Sigmoid colon (tissue), 7 donors: Measurements from ENCODE around the gene KRTAP1-3. TPM values are rescaled to one million over a fixed set of nuclear protein-coding genes. Genes with fewer than 3 reads are reported as not detected.

Source experiments
- DNase-seq: peaks from one replicate; pipeline ENCODE4 v3.0.0-alpha.2; 2019
- H3K27ac ChIP-seq, 4 donors: fragments of 200-600 bp; sonication (generic); one replicate each; pipeline ENCODE4 v1.5.1; 2016 to 2019; ENCODE audit warnings: mild to moderate bottlenecking in 1 of 4
- H3K27me3 ChIP-seq, 3 donors: fragments of 200-600 bp; sonication (generic); one replicate each; pipeline ENCODE4 v1.5.1; 2019; ENCODE audit warnings: mild to moderate bottlenecking in 1 of 3
- H3K36me3 ChIP-seq, 4 donors: fragments of 200-600 bp; sonication (generic); one replicate each; pipeline ENCODE4 v1.5.1; 2016 to 2019
- H3K4me1 ChIP-seq, 4 donors: fragments of 200-600 bp; sonication (generic); one replicate each; pipeline ENCODE4 v1.5.1; 2017 to 2019
- H3K4me3 ChIP-seq, 4 donors: fragments of 200-600 bp; sonication (generic); one replicate each; pipeline ENCODE4 v1.5.1; 2017 to 2019; ENCODE audit warnings: mild to moderate bottlenecking in 2 of 4, moderate library complexity in 1 of 4
- H3K9me3 ChIP-seq, 4 donors: fragments of 200-600 bp in 3 of 4; sonication (generic) in 3 of 4; one replicate each; pipeline versions ENCODE4 v1.5.1 to v1.6.1; 2013 to 2019
- EP300 ChIP-seq, 4 donors: sonication (generic); formaldehyde crosslinking; IDR thresholded peaks; one replicate each; pipeline ENCODE4 v1.6.1; 2017; ENCODE audit warnings: antibody characterized with exemption in 4 of 4
- POLR2A ChIP-seq, 2 donors: fragments of 450-650 bp; IDR thresholded peaks; one replicate each; pipeline ENCODE4 v1.6.1; 2016; ENCODE audit warnings: antibody characterized with exemption in 2 of 2, mild to moderate bottlenecking in 2 of 2, moderate library complexity in 2 of 2
- POLR2AphosphoS5 ChIP-seq, 4 donors: sonication (generic); formaldehyde crosslinking; IDR thresholded peaks; one replicate each; pipeline ENCODE4 v1.6.1; 2017; ENCODE audit warnings: antibody characterized with exemption in 4 of 4
- WGBS, 2 donors: extraction: QIAGEN DNeasy Blood & Tissue Kit; methylation state at CpG; one replicate each; pipeline ENCODE4 v1.1.7; 2013; 5-methylcytosine and 5-hydroxymethylcytosine counted together
- intact Hi-C: fragments of 100-400 bp; cut with DNase I; formaldehyde crosslinking; loops from one replicate; pipeline ENCODE4 v1.15.1; 2023
- polyA plus RNA-seq, 3 donors: library from polyadenylated mRNA; stranded (reverse); fragments of 200-250 nt; gene quantifications; one replicate each; pipeline ENCODE4 v1.2.3, GENCODE V29; 2013
- small RNA-seq, 3 donors: library from RNA; depleted of rRNA; stranded (forward); fragments of <200 nt; gene quantifications; one replicate each; pipeline ENCODE3, GENCODE V24; 2016
- total RNA-seq, 4 donors: library from RNA; depleted of rRNA; stranded (reverse); fragments of >200 nt; gene quantifications; one replicate each; pipeline ENCODE4 v1.1.0, GENCODE V29; 2016
- TF ChIP-seq, protein P1 (sequence below), 4 experiments: fragments of 450-650 bp in 3 of 4; fragments of 200-600 bp in 1 of 4; IDR thresholded peaks; one replicate each; pipeline ENCODE4 v1.5.1; 2016 to 2019; ENCODE audit warnings: antibody characterized with exemption in 4 of 4, mild to moderate bottlenecking in 3 of 4, moderate library complexity in 2 of 4
- donor health status: healthy with polysubstance abuse.
- donor health status: Bipolar disorder and iron deficiency.
- donor health status: healthy.

KRTAP1-3 gene
- total and polyA plus RNA-seq, 7 donors = not detected

DNA sequence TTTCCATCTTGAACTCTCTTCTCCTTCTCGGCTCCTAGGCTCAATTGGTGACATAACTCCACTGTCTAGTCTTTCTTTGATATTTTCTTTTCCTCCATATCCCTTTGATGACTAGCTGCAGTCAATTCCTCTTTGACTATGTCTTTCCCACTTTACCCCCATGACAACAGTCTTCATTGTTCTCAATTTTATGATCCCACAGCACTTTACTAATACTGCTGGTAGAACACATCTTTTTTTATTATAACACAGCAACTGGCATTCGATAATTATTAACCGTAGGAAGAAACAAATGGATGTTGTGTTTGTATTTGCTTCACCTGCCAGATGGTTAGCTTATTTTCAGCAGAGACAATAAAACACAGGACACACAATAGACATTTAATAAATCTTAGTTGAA is 42.0 kb downstream of the KRTAP1-3 start:
- Histone ChIP-seq H3K27me3 (no peaks in the 10 kb centered on the region), H3K4me1 (no peaks in the 10 kb centered on the region), H3K27ac (no peak overlapping the region), H3K9me3 (no peaks in the 10 kb centered on the region), H3K36me3 (no peaks in the 10 kb centered on the region), H3K4me3 (no peak overlapping the region)
- DNase-seq = no peak
- TF ChIP-seq, protein P1, sequence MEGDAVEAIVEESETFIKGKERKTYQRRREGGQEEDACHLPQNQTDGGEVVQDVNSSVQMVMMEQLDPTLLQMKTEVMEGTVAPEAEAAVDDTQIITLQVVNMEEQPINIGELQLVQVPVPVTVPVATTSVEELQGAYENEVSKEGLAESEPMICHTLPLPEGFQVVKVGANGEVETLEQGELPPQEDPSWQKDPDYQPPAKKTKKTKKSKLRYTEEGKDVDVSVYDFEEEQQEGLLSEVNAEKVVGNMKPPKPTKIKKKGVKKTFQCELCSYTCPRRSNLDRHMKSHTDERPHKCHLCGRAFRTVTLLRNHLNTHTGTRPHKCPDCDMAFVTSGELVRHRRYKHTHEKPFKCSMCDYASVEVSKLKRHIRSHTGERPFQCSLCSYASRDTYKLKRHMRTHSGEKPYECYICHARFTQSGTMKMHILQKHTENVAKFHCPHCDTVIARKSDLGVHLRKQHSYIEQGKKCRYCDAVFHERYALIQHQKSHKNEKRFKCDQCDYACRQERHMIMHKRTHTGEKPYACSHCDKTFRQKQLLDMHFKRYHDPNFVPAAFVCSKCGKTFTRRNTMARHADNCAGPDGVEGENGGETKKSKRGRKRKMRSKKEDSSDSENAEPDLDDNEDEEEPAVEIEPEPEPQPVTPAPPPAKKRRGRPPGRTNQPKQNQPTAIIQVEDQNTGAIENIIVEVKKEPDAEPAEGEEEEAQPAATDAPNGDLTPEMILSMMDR (IDR thresholded peaks at IDR 0.05) = no peak
- TF ChIP-seq POLR2A (IDR thresholded peaks at IDR 0.05) (no peak), POLR2AphosphoS5 (IDR thresholded peaks at IDR 0.05) (no peak), EP300 (IDR thresholded peaks at IDR 0.05) (no peak)
- intact Hi-C loops = no loop called here
- WGBS, 2 donors = 19 to 68% methylated on average over 3 of the region's 3 CpGs

- WGBS, 2 donors = 71 to 75% methylated on average over 8 of the region's 8 CpGs
- TF ChIP-seq EP300 (IDR thresholded peaks at IDR 0.05) (no peak), POLR2A (IDR thresholded peaks at IDR 0.05) (no peak), POLR2AphosphoS5 (IDR thresholded peaks at IDR 0.05) (no peak)
- TF ChIP-seq, protein P1 (IDR thresholded peaks at IDR 0.05) = no peak
- intact Hi-C loops = no loop called here
Observed at GRCh38 chr17:40986920-40987319, 47.8 kb downstream of the KRTAP1-3 start.

GRCh38 chr17:40984226-40984625 is 50.4 kb downstream of the KRTAP1-3 start, which contains the start of gene KRT40:
TSS of gene KRT40 (minus strand) at chr17:40984326. CDS start at chr17:40984273, 53 bp downstream.
- H3K4me3 ChIP-seq = no peak within 1 kb of the TSS
- WGBS, 2 donors = 30 to 49% methylated on average over 3 of the region's 3 CpGs
- no peaks in the 10 kb centered on the region for H3K9me3 ChIP-seq
- peaks cover 0 to 8% (median 0%) of the 10 kb centered on the region in 4 donors for H3K4me1 ChIP-seq
- H3K36me3 ChIP-seq = no peaks in the 10 kb centered on the region
- DNase-seq = no peak
- intact Hi-C loops = no loop called here
- TF ChIP-seq POLR2A (IDR thresholded peaks at IDR 0.05) (no peak), EP300 (IDR thresholded peaks at IDR 0.05) (no peak), POLR2AphosphoS5 (IDR thresholded peaks at IDR 0.05) (no peak)
- TF ChIP-seq, protein P1 (IDR thresholded peaks at IDR 0.05) = no peak
- H3K27ac ChIP-seq = no peak within 1 kb of the TSS
- no peaks in the 10 kb centered on the region for H3K27me3 ChIP-seq

More at GRCh38 chr17:40986920-40987319, 47.8 kb downstream of the KRTAP1-3 start:
- Histone ChIP-seq H3K9me3 (no peaks in the 10 kb centered on the region), H3K4me3 (no peak overlapping the region), H3K27ac (no peak overlapping the region), H3K4me1 (no peaks in the 10 kb centered on the region), H3K27me3 (no peaks in the 10 kb centered on the region), H3K36me3 (no peaks in the 10 kb centered on the region)
- DNase-seq = no peak

Small RNA genes lying within 50 kb of the gene (small RNA-seq; reads per million reads assigned to genes)
- 0 reads per million in 3 donors for gene KRTAP3-4P

Other genes with a start within 250 kb of the KRTAP1-3 start
Only the 30 nearest of the 37 such genes appear.
- not detected for gene KRT12, start 167.7 kb downstream of the KRTAP1-3 start, total RNA-seq
- gene KRT12, start 167.7 kb downstream of the KRTAP1-3 start, polyA plus RNA-seq = 1 to 10 TPM; 1.2 to 1.8 (median 1.3) TPM
- 1 to 10 TPM in 2 of 4 donors, not detected in 2; 1.4 to 2.1 TPM for gene KRT20, start 149.6 kb downstream of the KRTAP1-3 start, total RNA-seq
- 1,000 to 10,000 TPM; 1,034 to 2,181 (median 1,227) TPM for gene KRT20, start 149.6 kb downstream of the KRTAP1-3 start, polyA plus RNA-seq
- under 1 TPM in 1 of 4 donors, not detected in 3; 0.27 TPM for gene KRT23, start 97.2 kb downstream of the KRTAP1-3 start, total RNA-seq
- 1 to 10 TPM in 1 of 3 donors, under 1 TPM in 2; 0.35 to 3.7 (median 0.60) TPM for gene KRT23, start 97.2 kb downstream of the KRTAP1-3 start, polyA plus RNA-seq
- gene KRT39, start 67.9 kb downstream of the KRTAP1-3 start, total RNA-seq = not detected
- gene KRT39, start 67.9 kb downstream of the KRTAP1-3 start, polyA plus RNA-seq = under 1 TPM in 1 of 3 donors, not detected in 2; 0.07 TPM
- gene KRT40, start 50.5 kb downstream of the KRTAP1-3 start, total RNA-seq = not detected
- under 1 TPM in 2 of 3 donors, not detected in 1; 0.16 to 0.60 TPM for gene KRT40, start 50.5 kb downstream of the KRTAP1-3 start, polyA plus RNA-seq
- not detected for gene KRTAP3-3, start 40.7 kb downstream of the KRTAP1-3 start, total RNA-seq
- gene KRTAP3-3, start 40.7 kb downstream of the KRTAP1-3 start, polyA plus RNA-seq = not detected
- not detected for gene KRTAP3-2, start 35.0 kb downstream of the KRTAP1-3 start, total RNA-seq
- gene KRTAP3-2, start 35.0 kb downstream of the KRTAP1-3 start, polyA plus RNA-seq = not detected
- gene KRTAP3-1, start 25.7 kb downstream of the KRTAP1-3 start, total RNA-seq = not detected
- not detected for gene KRTAP3-1, start 25.7 kb downstream of the KRTAP1-3 start, polyA plus RNA-seq
- not detected for gene KRTAP1-5, start 7.7 kb downstream of the KRTAP1-3 start, total RNA-seq
- gene KRTAP1-5, start 7.7 kb downstream of the KRTAP1-3 start, polyA plus RNA-seq = not detected
- gene KRTAP1-4, start 4.7 kb downstream of the KRTAP1-3 start, total RNA-seq = not detected
- gene KRTAP1-4, start 4.7 kb downstream of the KRTAP1-3 start, polyA plus RNA-seq = not detected
- not detected for gene KRTAP1-1, start 6.6 kb upstream of the KRTAP1-3 start, total RNA-seq
- gene KRTAP1-1, start 6.6 kb upstream of the KRTAP1-3 start, polyA plus RNA-seq = not detected
- gene KRTAP2-1, start 12.4 kb upstream of the KRTAP1-3 start, total RNA-seq = not detected
- not detected for gene KRTAP2-1, start 12.4 kb upstream of the KRTAP1-3 start, polyA plus RNA-seq
- not detected for gene KRTAP2-2, start 20.4 kb upstream of the KRTAP1-3 start, total RNA-seq
- not detected for gene KRTAP2-2, start 20.4 kb upstream of the KRTAP1-3 start, polyA plus RNA-seq
- not detected for gene KRTAP2-3, start 25.2 kb upstream of the KRTAP1-3 start, total RNA-seq
- gene KRTAP2-3, start 25.2 kb upstream of the KRTAP1-3 start, polyA plus RNA-seq = not detected
- gene KRTAP2-4, start 31.0 kb upstream of the KRTAP1-3 start, total RNA-seq = not detected
- not detected for gene KRTAP2-4, start 31.0 kb upstream of the KRTAP1-3 start, polyA plus RNA-seq
- not detected for gene KRTAP4-7, start 49.3 kb upstream of the KRTAP1-3 start, total RNA-seq
- gene KRTAP4-7, start 49.3 kb upstream of the KRTAP1-3 start, polyA plus RNA-seq = not detected
- gene KRTAP4-8, start 63.3 kb upstream of the KRTAP1-3 start, total RNA-seq = not detected
- not detected for gene KRTAP4-8, start 63.3 kb upstream of the KRTAP1-3 start, polyA plus RNA-seq
- not detected for gene KRTAP4-16, start 67.3 kb upstream of the KRTAP1-3 start, total RNA-seq
- not detected for gene KRTAP4-16, start 67.3 kb upstream of the KRTAP1-3 start, polyA plus RNA-seq
- gene KRTAP4-9, start 70.5 kb upstream of the KRTAP1-3 start, total RNA-seq = not detected
- gene KRTAP4-9, start 70.5 kb upstream of the KRTAP1-3 start, polyA plus RNA-seq = not detected
- not detected for gene KRTAP4-11, start 83.5 kb upstream of the KRTAP1-3 start, total RNA-seq
- not detected for gene KRTAP4-11, start 83.5 kb upstream of the KRTAP1-3 start, polyA plus RNA-seq
- gene KRTAP4-12, start 89.3 kb upstream of the KRTAP1-3 start, total RNA-seq = not detected
- not detected for gene KRTAP4-12, start 89.3 kb upstream of the KRTAP1-3 start, polyA plus RNA-seq
- not detected for gene KRTAP4-6, start 105.7 kb upstream of the KRTAP1-3 start, total RNA-seq
- gene KRTAP4-6, start 105.7 kb upstream of the KRTAP1-3 start, polyA plus RNA-seq = not detected
- gene KRTAP4-5, start 115.0 kb upstream of the KRTAP1-3 start, total RNA-seq = not detected
- gene KRTAP4-5, start 115.0 kb upstream of the KRTAP1-3 start, polyA plus RNA-seq = not detected
- not detected for gene KRTAP4-4, start 125.9 kb upstream of the KRTAP1-3 start, total RNA-seq
- gene KRTAP4-4, start 125.9 kb upstream of the KRTAP1-3 start, polyA plus RNA-seq = not detected
- gene KRTAP4-3, start 133.3 kb upstream of the KRTAP1-3 start, total RNA-seq = not detected
- not detected for gene KRTAP4-3, start 133.3 kb upstream of the KRTAP1-3 start, polyA plus RNA-seq
- not detected for gene KRTAP4-2, start 143.3 kb upstream of the KRTAP1-3 start, total RNA-seq
- not detected for gene KRTAP4-2, start 143.3 kb upstream of the KRTAP1-3 start, polyA plus RNA-seq
- not detected for gene KRTAP4-1, start 150.0 kb upstream of the KRTAP1-3 start, total RNA-seq
- gene KRTAP4-1, start 150.0 kb upstream of the KRTAP1-3 start, polyA plus RNA-seq = 1 to 10 TPM in 1 of 3 donors, not detected in 2; 1.4 TPM
- not detected for gene KRTAP9-1, start 155.0 kb upstream of the KRTAP1-3 start, total RNA-seq
- gene KRTAP9-1, start 155.0 kb upstream of the KRTAP1-3 start, polyA plus RNA-seq = not detected
- gene KRTAP9-2, start 191.8 kb upstream of the KRTAP1-3 start, total RNA-seq = not detected
- gene KRTAP9-2, start 191.8 kb upstream of the KRTAP1-3 start, polyA plus RNA-seq = not detected
- gene KRTAP9-3, start 197.6 kb upstream of the KRTAP1-3 start, total RNA-seq = not detected
- not detected for gene KRTAP9-3, start 197.6 kb upstream of the KRTAP1-3 start, polyA plus RNA-seq